ENCODE data around the gene GGPS1. TPM values are rescaled to one million over a fixed set of nuclear protein-coding genes. Genes with fewer than 3 reads are reported as not detected.

Gene GGPS1
- total and polyA plus RNA-seq, 2 of the 8 experiments (the other 6 are each of a cell fraction or from before 2014, with no cell fraction given), result 20.9 to 43.6 TPM

- Histone ChIP-seq H3K4me3 (ENCODE audit: extremely low read depth in 1 of 4, insufficient read depth in 2 of 4, low read depth in 3 of 4, low read length in 4 of 4) (no peak overlapping the region), H2AK5ac (ENCODE audit: low read depth, low read length) (no peak overlapping the region), H3K23me2 (ENCODE audit: low read depth, low read length) (no peaks in the 10 kb centered on the region), H3K36me3 (ENCODE audit: control insufficient read depth in 2 of 4, insufficient read depth in 4 of 4, low read length in 3 of 4) (no peaks in the 10 kb centered on the region; a peak in 1 of 8 replicates), H3K23ac (ENCODE audit: insufficient read length) (no peak overlapping the region), H2BK12ac (ENCODE audit: low read depth, low read length) (no peak overlapping the region), H3K18ac (ENCODE audit: extremely low read depth, low read length) (no peak overlapping the region), H3K4me1 (replicated peaks in 1 of 4; ENCODE audit: control insufficient read depth in 3 of 4, insufficient read depth in 4 of 4, low read length in 3 of 4) (peaks cover 0 to 11% (median 1%) of the 10 kb centered on the region in 4 experiments; a peak in 3 of 7 replicates), H3K79me2 (ENCODE audit: control insufficient read depth in 1 of 2, insufficient read depth in 2 of 2, low read length in 2 of 2) (peaks cover 14 to 98% of the 10 kb centered on the region in 2 experiments; a peak in 3 of 4 replicates), H3K14ac (ENCODE audit: insufficient read length) (no peak overlapping the region), H3K27me3 (replicated peaks in 1 of 4; ENCODE audit: control insufficient read depth in 3 of 4, extremely low read depth in 1 of 4, insufficient read depth in 3 of 4, low read length in 3 of 4) (no peaks in the 10 kb centered on the region), H3K79me1 (ENCODE audit: low read depth, low read length) (peaks cover 2% of the 10 kb centered on the region; the same call in 1 of the 2 replicates), H3K27ac (ENCODE audit: low read depth, low read length) (no peak overlapping the region), H2BK20ac (ENCODE audit: low read length) (no peak overlapping the region), H2BK120ac (replicated peaks; ENCODE audit: low read depth, low read length) (no peak overlapping the region), H3K56ac (replicated peaks; ENCODE audit: insufficient read length, low read depth, low read length) (no peak overlapping the region), H4K5ac (ENCODE audit: insufficient read length, low read depth, low read length) (no peak overlapping the region), H4K91ac (replicated peaks; ENCODE audit: insufficient read length, low read length) (no peak overlapping the region), H2AFZ (ENCODE audit: low read length) (no peak overlapping the region), H3K9me3 (ENCODE audit: insufficient read depth in 2 of 2, low read depth in 1 of 2, low read length in 1 of 2) (no peaks in the 10 kb centered on the region), H3K4me2 (ENCODE audit: insufficient read depth in 1 of 2, low read depth in 2 of 2, low read length in 2 of 2) (no peak overlapping the region), H4K8ac (ENCODE audit: extremely low read depth, insufficient read depth, low read length) (no peak overlapping the region), H3K4ac (replicated peaks; ENCODE audit: insufficient read length, low read depth, low read length) (no peak overlapping the region), H2BK15ac (ENCODE audit: low read length) (no peak overlapping the region), H4K20me1 (replicated peaks in 1 of 2; ENCODE audit: control insufficient read depth in 1 of 2, insufficient read depth in 2 of 2, low read length in 2 of 2) (peaks cover 6 to 20% of the 10 kb centered on the region in 2 experiments), H3K9ac (replicated peaks in 1 of 4; ENCODE audit: extremely low read depth in 1 of 4, low read depth in 3 of 4, low read length in 3 of 4) (no peak overlapping the region), H2BK5ac (ENCODE audit: low read depth, low read length) (no peak overlapping the region)
- CTCF ChIA-PET (ENCODE audit: partially characterized antibody), result no interaction called here
- WGBS, 2 experiments (ENCODE audit: extremely low coverage in 1 of 2, insufficient coverage in 1 of 2, insufficient read length in 1 of 2, insufficient replicate concordance in 2 of 2, low coverage in 1 of 2, low lambda C conversion rate in 2 of 2, missing lambda C conversion rate in 1 of 2), result 90 to 100% methylated on average over 2 to 12 of the region's 12 CpGs
- TF ChIP-seq EGR1 (IDR thresholded peaks at IDR 0.05; ENCODE audit: borderline replicate concordance, low read depth, low read length), result no peak
- TF ChIP-seq SIX5 (IDR thresholded peaks at IDR 0.05; ENCODE audit: low read depth, low read length), result no peak
- TF ChIP-seq KDM5A (IDR thresholded peaks at IDR 0.05; ENCODE audit: low read length), result no peak
- TF ChIP-seq SRF (IDR thresholded peaks at IDR 0.05; ENCODE audit: low read depth, low read length), result no peak
- no peak for TF ChIP-seq SAP30 (IDR thresholded peaks at IDR 0.05; ENCODE audit: insufficient read depth, insufficient replicate concordance, low read length)
- no peak for TF ChIP-seq ATF3 (IDR thresholded peaks at IDR 0.05; ENCODE audit: insufficient read depth, low read depth, low read length)
- TF ChIP-seq ATF2 (IDR thresholded peaks at IDR 0.05; ENCODE audit: low read length), result no peak
- no peak for TF ChIP-seq SP2 (IDR thresholded peaks at IDR 0.05; ENCODE audit: low read length)
- no peak for TF ChIP-seq RFX5 (IDR thresholded peaks at IDR 0.05; ENCODE audit: borderline replicate concordance, low read depth, low read length)
- TF ChIP-seq JUND (IDR thresholded peaks at IDR 0.05; ENCODE audit: low read length), result no peak
- no peak for DNase-seq (ENCODE audit: low read depth in 1 of 2, low spot score in 2 of 2)
- POLR2A ChIA-PET (ENCODE audit: partially characterized antibody), result no interaction called here
- FAIRE-seq, result no peak
These were observed 38.3 kb upstream of the GGPS1 start for GRCh38 chr1:235289859-235290739.

Measured in H1 (cell line).